Chondrocyte (in vitro differentiated cells): Measurements from ENCODE around the gene MSANTD1. TPM values are rescaled to one million over a fixed set of nuclear protein-coding genes. Genes with fewer than 3 reads are reported as not detected.

Source experiments
- DNase-seq: peaks from one replicate; pipeline ENCODE4 v3.0.0; 2021; ENCODE audit warnings: mixed read lengths, low spot score
- H3K27ac Mint-ChIP-seq: one replicate; pipeline ENCODE4 v1.8.0; 2021; ENCODE audit warnings: mild to moderate bottlenecking, moderate library complexity, mixed read lengths; ENCODE audit not compliant: unreplicated experiment
- H3K27me3 Mint-ChIP-seq: 2 replicates; pipeline ENCODE4 v1.8.0; 2021; ENCODE audit warnings: low read depth, mixed read lengths
- H3K36me3 Mint-ChIP-seq: 2 replicates; pipeline ENCODE4 v1.8.0; 2021; ENCODE audit warnings: low read depth, mixed read lengths
- H3K4me1 Mint-ChIP-seq: 2 replicates; pipeline ENCODE4 v1.8.0; 2021; ENCODE audit warnings: low read depth, mild to moderate bottlenecking, mixed read lengths
- H3K4me3 Mint-ChIP-seq: one replicate; pipeline ENCODE4 v1.8.0; 2021; ENCODE audit warnings: mild to moderate bottlenecking, moderate library complexity, mixed read lengths; ENCODE audit not compliant: unreplicated experiment
- H3K9me3 Mint-ChIP-seq: 2 replicates; pipeline ENCODE4 v1.8.0; 2021; ENCODE audit warnings: low read depth, mixed read lengths
- total RNA-seq: library from RNA; stranded (reverse); gene quantifications from 3 replicates; pipeline ENCODE4 v1.2.1, GENCODE V29; 2021
- TF ChIP-seq, protein P1 (sequence below): fragments of 200-600 bp; sonication (generic); IDR thresholded peaks from 2 replicates; pipeline ENCODE4 v1.5.0; 2021; ENCODE audit warnings: antibody characterized with exemption, mild to moderate bottlenecking, moderate library complexity

Gene MSANTD1
- total RNA-seq, 1 donor from 2014 or later = 0.55 TPM

- DNase-seq = peak; percentile 68
- Mint-ChIP-seq H3K27me3 (no peaks in the 10 kb centered on the region), H3K9me3 (no peaks in the 10 kb centered on the region), H3K4me3 (no peak overlapping the region), H3K4me1 (no peaks in the 10 kb centered on the region), H3K36me3 (peaks cover 39% of the 10 kb centered on the region), H3K27ac (no peak overlapping the region)
- TF ChIP-seq, protein P1, sequence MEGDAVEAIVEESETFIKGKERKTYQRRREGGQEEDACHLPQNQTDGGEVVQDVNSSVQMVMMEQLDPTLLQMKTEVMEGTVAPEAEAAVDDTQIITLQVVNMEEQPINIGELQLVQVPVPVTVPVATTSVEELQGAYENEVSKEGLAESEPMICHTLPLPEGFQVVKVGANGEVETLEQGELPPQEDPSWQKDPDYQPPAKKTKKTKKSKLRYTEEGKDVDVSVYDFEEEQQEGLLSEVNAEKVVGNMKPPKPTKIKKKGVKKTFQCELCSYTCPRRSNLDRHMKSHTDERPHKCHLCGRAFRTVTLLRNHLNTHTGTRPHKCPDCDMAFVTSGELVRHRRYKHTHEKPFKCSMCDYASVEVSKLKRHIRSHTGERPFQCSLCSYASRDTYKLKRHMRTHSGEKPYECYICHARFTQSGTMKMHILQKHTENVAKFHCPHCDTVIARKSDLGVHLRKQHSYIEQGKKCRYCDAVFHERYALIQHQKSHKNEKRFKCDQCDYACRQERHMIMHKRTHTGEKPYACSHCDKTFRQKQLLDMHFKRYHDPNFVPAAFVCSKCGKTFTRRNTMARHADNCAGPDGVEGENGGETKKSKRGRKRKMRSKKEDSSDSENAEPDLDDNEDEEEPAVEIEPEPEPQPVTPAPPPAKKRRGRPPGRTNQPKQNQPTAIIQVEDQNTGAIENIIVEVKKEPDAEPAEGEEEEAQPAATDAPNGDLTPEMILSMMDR = no peak
Observed at GRCh38 chr4:3225936-3226335, 23.0 kb upstream of the MSANTD1 start.

DNA sequence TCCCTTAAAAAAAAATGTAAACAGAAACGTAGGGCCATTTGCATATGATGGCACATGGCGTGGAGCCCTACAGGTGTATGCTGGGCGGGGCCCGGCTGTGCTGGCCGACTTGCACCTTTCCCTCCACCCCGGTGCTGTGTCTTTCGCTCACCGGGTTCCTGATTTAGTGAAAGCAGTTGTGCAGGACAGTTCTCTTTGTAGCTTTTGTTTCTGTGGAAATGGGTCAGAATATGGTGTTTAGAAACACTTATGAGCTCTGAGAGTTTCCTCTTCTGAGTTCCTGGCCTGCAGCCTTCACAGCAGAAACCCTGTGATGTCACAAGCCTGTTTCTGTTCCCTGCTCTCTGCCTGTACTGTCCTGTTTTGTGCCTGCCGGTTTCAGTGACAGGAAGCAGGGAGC is 22.5 kb upstream of the MSANTD1 start:
- Mint-ChIP-seq H3K27me3 (no peaks in the 10 kb centered on the region), H3K36me3 (peaks cover 38% of the 10 kb centered on the region), H3K4me1 (no peaks in the 10 kb centered on the region), H3K4me3 (no peak overlapping the region), H3K9me3 (no peaks in the 10 kb centered on the region), H3K27ac (no peak overlapping the region)
- DNase-seq = peak; percentile 29
- TF ChIP-seq, protein P1 = no peak

- H3K27me3 Mint-ChIP-seq = no peaks in the 10 kb centered on the region
- DNase-seq = peak; percentile 40
- TF ChIP-seq, protein P1 = no peak
- peaks cover 37% of the 10 kb centered on the region for H3K36me3 Mint-ChIP-seq
- no peak overlapping the region for H3K4me3 Mint-ChIP-seq
- H3K9me3 Mint-ChIP-seq = no peaks in the 10 kb centered on the region
- no peak overlapping the region for H3K27ac Mint-ChIP-seq
- no peaks in the 10 kb centered on the region for H3K4me1 Mint-ChIP-seq
Observed at GRCh38 chr4:3226944-3227343, 22.0 kb upstream of the MSANTD1 start.

DNA sequence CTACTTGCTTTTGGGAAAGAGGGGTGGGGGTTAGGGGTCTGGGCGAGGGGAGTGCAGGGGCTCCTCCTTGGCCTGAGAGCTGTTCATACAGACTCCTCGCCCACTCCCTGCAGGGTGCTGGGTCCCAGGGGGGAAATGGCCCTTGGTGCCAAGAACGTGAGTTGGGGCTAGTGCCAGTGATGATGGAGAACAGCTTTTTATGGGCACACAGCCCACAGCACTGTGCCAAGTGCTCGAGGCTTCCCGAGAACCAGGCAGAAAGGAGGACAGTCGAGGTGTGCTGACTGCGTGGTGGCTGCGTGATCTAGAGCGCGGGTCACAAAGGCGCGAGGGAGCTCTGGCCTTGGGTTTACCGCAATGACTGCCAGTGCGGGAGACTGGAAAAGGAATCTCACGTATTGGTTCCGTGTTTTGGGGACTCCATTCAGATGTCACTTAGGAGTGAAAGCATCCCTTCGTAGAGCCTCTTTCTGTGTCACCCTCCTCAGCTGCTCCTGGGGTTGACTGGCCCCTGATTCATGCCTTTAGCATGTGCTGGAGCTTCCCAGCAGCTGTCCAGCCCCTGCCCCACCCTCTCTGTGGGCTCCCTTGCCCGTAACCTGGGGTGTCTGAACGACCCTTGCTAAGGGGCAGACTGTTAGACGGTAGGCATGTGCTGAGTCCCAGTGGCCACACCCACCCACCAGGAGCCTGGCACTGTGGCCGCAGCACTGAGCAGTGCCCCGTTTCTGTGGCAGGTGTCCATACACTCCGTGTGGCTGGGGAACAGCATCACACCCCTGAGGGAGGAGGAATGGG is 20.9 kb upstream of the MSANTD1 start:
- no peak overlapping the region for H3K27ac Mint-ChIP-seq
- no peaks in the 10 kb centered on the region for H3K9me3 Mint-ChIP-seq
- TF ChIP-seq, protein P1 = no peak
- peak; percentile 58 for DNase-seq
- H3K4me1 Mint-ChIP-seq = no peaks in the 10 kb centered on the region
- H3K36me3 Mint-ChIP-seq = peaks cover 32% of the 10 kb centered on the region
- no peak overlapping the region for H3K4me3 Mint-ChIP-seq
- no peaks in the 10 kb centered on the region for H3K27me3 Mint-ChIP-seq

- peak; percentile 67 for DNase-seq
- peaks cover 3% of the 10 kb centered on the region for H3K4me1 Mint-ChIP-seq
- H3K27ac Mint-ChIP-seq = no peak overlapping the region
- H3K9me3 Mint-ChIP-seq = no peaks in the 10 kb centered on the region
- TF ChIP-seq, protein P1 = no peak
- peaks cover 32% of the 10 kb centered on the region for H3K36me3 Mint-ChIP-seq
- no peak overlapping the region for H3K4me3 Mint-ChIP-seq
- no peaks in the 10 kb centered on the region for H3K27me3 Mint-ChIP-seq
Observed at GRCh38 chr4:3228881-3229280, 20.1 kb upstream of the MSANTD1 start.
